ENCODE data around the gene TNNT3. TPM values are rescaled to one million over a fixed set of nuclear protein-coding genes. Genes with fewer than 3 reads are reported as not detected.

The TNNT3 gene
- total and polyA plus RNA-seq, 8 donors = 0.75 to 14.5 (median 3.1) TPM; not detected in 3

DNA sequence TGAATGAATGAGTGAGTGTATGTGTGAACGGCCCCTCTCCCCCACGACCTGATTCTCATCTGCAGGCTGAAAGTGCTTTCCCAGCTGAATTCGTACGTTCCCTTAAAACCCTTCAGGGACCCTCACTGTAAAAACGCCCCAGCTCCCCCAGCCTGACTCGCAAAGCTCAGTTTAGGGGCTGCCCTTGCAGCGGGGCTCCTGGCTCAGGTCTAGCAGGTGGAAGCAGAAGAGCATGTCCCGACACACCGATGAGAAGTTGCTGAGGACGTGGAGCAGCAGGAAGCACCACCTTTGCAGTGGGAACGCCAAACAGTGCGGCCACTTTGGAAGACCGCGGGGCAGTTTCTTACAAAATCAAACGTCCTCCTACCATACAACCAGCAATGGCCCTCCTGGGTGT lies 24.1 kb downstream of the TNNT3 start:
- WGBS, 5 donors = 59 to 74% (median 68%) methylated on average over 13 to 15 of the region's 15 CpGs
- DNase-seq = no peak
- peaks cover 0 to 8% (median 8%) of the 10 kb centered on the region in 4 donors for H3K4me1 ChIP-seq
- H3K27me3 ChIP-seq = peaks cover 0 to 8% (median 0%) of the 10 kb centered on the region in 3 donors
- no peak overlapping the region for H3K27ac ChIP-seq
- intact Hi-C loops (cut with DNase I; ENCODE audit: low total_unique reads) = no loop called here
- no peak for TF ChIP-seq EP300 (IDR thresholded peaks at IDR 0.05)
- TF ChIP-seq CTCF (IDR thresholded peaks at IDR 0.05) = no peak
- TF ChIP-seq POLR2A (IDR thresholded peaks at IDR 0.05) = no peak
- TF ChIP-seq POLR2AphosphoS5 (IDR thresholded peaks at IDR 0.05) = no peak
- no peak overlapping the region for H3K4me3 ChIP-seq
- H3K36me3 ChIP-seq = no peaks in the 10 kb centered on the region
- no peaks in the 10 kb centered on the region for H3K9me3 ChIP-seq

DNA sequence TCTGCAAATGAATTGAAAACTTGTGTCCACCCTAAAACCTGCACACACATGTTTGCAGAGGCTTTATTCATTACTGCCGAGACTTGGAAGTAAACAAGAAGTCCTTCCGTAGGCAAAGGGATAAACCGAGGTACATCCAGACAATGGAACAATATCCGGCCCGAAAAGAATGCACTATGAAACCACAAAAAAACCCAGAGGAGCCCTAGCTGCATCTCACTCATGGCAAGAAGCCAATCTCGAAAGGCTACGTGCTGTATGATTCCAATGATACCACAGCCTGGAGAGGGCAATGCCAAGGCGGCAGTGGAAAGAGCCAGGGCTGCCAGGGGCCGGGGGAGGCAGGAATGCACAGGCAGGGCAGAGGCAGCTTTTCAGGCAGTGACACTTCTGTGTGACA lies 24.5 kb downstream of the TNNT3 start:
- DNase-seq = no peak
- Histone ChIP-seq H3K27ac (no peak overlapping the region), H3K36me3 (no peaks in the 10 kb centered on the region), H3K9me3 (no peaks in the 10 kb centered on the region), H3K4me1 (peaks cover 0 to 5% (median 4%) of the 10 kb centered on the region in 4 donors), H3K4me3 (no peak overlapping the region), H3K27me3 (peaks cover 0 to 4% (median 0%) of the 10 kb centered on the region in 3 donors)
- WGBS, 5 donors = 28 to 54% (median 41%) methylated on average over 9 of the region's 9 CpGs
- no peak for TF ChIP-seq POLR2A (IDR thresholded peaks at IDR 0.05)
- no peak for TF ChIP-seq POLR2AphosphoS5 (IDR thresholded peaks at IDR 0.05)
- TF ChIP-seq EP300 (IDR thresholded peaks at IDR 0.05) = no peak
- no peak for TF ChIP-seq CTCF (IDR thresholded peaks at IDR 0.05)
- intact Hi-C loops (cut with DNase I; ENCODE audit: low total_unique reads) = no loop called here

GRCh38 chr11:1946812-1947484 lies 27.4 kb downstream of the TNNT3 start, which contains the start of gene MRPL23:
Gene MRPL23, plus strand, starts transcription at chr11:1947332. Its CDS starts 31 bp downstream, at chr11:1947363.
- intact Hi-C loops (cut with DNase I; ENCODE audit: low total_unique reads) = no loop called here
- no peaks in the 10 kb centered on the region for H3K4me1 ChIP-seq
- TF ChIP-seq POLR2AphosphoS5 (IDR thresholded peaks at IDR 0.05) = no peak
- no peak for TF ChIP-seq EP300 (IDR thresholded peaks at IDR 0.05)
- no peak for TF ChIP-seq CTCF (IDR thresholded peaks at IDR 0.05)
- TF ChIP-seq POLR2A (IDR thresholded peaks at IDR 0.05) = no peak
- no peaks in the 10 kb centered on the region for H3K27me3 ChIP-seq
- WGBS, 5 donors = no CpG with 5 or more reads among the region's 85 CpGs
- H3K27ac ChIP-seq = no peak within 1 kb of the TSS
- H3K4me3 ChIP-seq = no peak within 1 kb of the TSS
- H3K9me3 ChIP-seq = no peaks in the 10 kb centered on the region
- DNase-seq = no peak
- no peaks in the 10 kb centered on the region for H3K36me3 ChIP-seq

GRCh38 chr11:1947592-1948237 lies 28.2 kb downstream of the TNNT3 start:
- Histone ChIP-seq H3K4me3 (no peak overlapping the region), H3K36me3 (no peaks in the 10 kb centered on the region), H3K27me3 (no peaks in the 10 kb centered on the region), H3K9me3 (no peaks in the 10 kb centered on the region), H3K4me1 (no peaks in the 10 kb centered on the region), H3K27ac (no peak overlapping the region)
- WGBS, 5 donors = no CpG with 5 or more reads among the region's 36 CpGs
- DNase-seq = no peak
- intact Hi-C loops (cut with DNase I; ENCODE audit: low total_unique reads) = no loop called here
- no peak for TF ChIP-seq EP300 (IDR thresholded peaks at IDR 0.05)
- no peak for TF ChIP-seq POLR2AphosphoS5 (IDR thresholded peaks at IDR 0.05)
- TF ChIP-seq POLR2A (IDR thresholded peaks at IDR 0.05) = no peak
- no peak for TF ChIP-seq CTCF (IDR thresholded peaks at IDR 0.05)

All from stomach (tissue), 9 donors.